ENCODE data around the gene RNF214.
"Not testable (repeated sequence)": the region's sequence is repeated elsewhere in the genome, so short reads cannot be mapped to it uniquely, and the experiment has no call there.

The RNF214 gene

DNA sequence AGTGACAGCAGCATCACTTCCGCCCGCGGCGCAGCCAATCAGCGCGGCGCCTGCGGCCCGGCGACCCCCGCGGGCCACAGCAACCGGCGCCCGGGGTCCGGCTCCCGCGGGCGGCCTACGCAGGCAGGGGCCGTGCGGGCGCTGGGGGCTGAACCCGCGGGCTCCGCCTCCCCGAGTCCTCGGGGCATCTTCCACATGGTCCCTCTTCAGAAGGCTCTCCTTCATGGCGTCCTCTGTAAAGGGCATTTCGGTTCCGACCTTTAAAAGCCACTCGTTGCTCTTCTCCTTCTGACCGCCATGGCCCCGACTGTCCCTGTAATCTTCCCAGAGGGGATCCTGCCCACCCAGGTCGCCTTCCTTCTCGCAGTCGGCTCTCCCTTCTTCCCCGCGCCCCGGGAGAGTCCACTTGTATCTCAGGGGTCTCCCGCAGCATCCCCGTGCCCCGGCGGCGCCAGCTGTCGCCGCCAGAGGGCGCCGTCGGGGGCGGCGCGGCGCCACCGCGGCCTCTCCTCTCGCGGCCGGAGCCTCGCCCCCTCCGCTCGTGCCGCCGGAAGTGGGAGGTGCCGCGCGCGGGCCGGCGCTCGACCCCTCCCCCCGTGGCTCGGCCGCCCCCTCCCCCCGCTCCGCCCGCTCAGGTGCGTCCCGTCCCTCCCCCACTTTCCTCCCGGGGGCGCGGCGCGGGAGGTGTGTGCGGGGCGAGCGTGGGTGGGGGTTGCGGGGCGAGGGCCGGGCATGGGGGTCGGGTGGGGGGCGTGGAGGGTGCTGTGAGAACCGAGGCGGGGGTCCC, at the start of gene RNF214:
Gene RNF214 (plus strand): TSS at position 580 of the 787 bp plus-strand sequence. CDS start 1,602 bp downstream, outside the sequence.
- peaks cover 37% of the 10 kb centered on the region for H3K36me3 ChIP-seq (ENCODE audit: control insufficient read depth, insufficient read depth, low read length)
- H3K9ac ChIP-seq (ENCODE audit: low read depth, low read length), result peak within 1 kb of the TSS; percentile 85
- H3K9me3 ChIP-seq (ENCODE audit: control insufficient read depth, insufficient read depth, low read length), result no peaks in the 10 kb centered on the region
- H3K4me3 ChIP-seq (ENCODE audit: low read depth, low read length), result peak within 1 kb of the TSS; percentile 100
- H3K4me1 ChIP-seq (ENCODE audit: control insufficient read depth, insufficient read depth, low read length), result peaks cover 11% of the 10 kb centered on the region
- no peaks in the 10 kb centered on the region for H3K27me3 ChIP-seq (ENCODE audit: control insufficient read depth, insufficient read depth, low read length)
- H3K27ac ChIP-seq (ENCODE audit: low read depth, low read length), result peak within 1 kb of the TSS; percentile 89

DNA sequence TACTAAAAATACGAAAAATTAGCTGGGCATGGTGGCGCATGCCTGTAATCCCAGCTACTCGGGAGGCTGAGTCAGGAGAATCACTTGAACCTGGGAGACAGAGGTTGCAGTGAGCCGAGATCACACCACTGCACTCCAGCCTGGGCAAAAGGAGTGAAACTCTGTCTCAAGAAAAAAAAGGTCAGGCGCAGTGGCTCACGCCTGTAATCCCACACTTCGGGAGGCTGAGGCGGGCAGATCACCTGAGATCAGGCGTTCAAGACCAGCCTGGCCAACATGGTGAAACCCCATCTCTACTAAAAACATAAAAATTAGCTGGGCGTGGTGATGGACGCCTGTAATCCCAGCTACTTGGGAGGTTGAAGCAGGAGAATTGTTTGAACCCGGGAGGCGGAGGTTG, 49.3 kb upstream of the RNF214 start:
- H3K4me3 ChIP-seq (ENCODE audit: low read depth, low read length); H3K9me3 ChIP-seq (ENCODE audit: control insufficient read depth, insufficient read depth, low read length); H3K27me3 ChIP-seq (ENCODE audit: control insufficient read depth, insufficient read depth, low read length); H3K27ac ChIP-seq (ENCODE audit: low read depth, low read length); H3K9ac ChIP-seq (ENCODE audit: low read depth, low read length): not testable (repeated sequence)
- peaks cover 12% of the 10 kb centered on the region for H3K36me3 ChIP-seq (ENCODE audit: control insufficient read depth, insufficient read depth, low read length)
- peaks cover 15% of the 10 kb centered on the region for H3K4me1 ChIP-seq (ENCODE audit: control insufficient read depth, insufficient read depth, low read length)

DNA sequence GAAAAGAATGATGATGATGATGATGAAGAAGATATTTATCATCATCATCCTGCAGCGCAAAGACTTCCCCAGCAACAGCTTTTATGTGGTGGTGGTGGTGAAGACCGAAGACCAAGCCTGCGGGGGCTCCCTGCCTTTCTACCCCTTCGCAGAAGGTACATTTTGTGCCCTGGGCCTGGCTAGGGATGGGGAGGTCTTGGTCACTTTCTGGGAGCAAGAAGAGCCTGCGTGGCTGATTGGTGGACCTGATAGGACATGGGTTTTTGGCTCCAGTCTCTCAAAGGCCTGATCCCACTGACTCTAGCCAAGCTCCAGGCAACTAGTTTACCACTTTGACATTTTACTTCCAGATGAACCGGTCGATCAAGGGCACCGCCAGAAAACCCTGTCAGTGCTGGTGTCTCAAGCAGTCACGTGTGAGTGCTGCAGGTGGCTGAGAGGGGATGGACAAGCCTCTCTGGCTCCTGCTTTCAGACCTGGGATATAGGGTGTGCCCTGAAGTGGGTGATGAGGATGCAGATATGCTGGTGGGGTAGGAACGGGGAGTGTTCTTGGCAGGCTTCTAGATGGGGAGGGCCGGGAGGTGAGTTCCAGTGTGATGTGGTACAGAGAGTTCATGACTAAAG, 48.6 kb upstream of the RNF214 start:
- H3K27ac ChIP-seq (ENCODE audit: low read depth, low read length), result no peak overlapping the region
- H3K4me1 ChIP-seq (ENCODE audit: control insufficient read depth, insufficient read depth, low read length), result peaks cover 13% of the 10 kb centered on the region
- peaks cover 16% of the 10 kb centered on the region for H3K36me3 ChIP-seq (ENCODE audit: control insufficient read depth, insufficient read depth, low read length)
- H3K4me3 ChIP-seq (ENCODE audit: low read depth, low read length), result no peak overlapping the region
- peaks cover 9% of the 10 kb centered on the region; the same call in 1 of the 2 replicates for H3K27me3 ChIP-seq (ENCODE audit: control insufficient read depth, insufficient read depth, low read length)
- no peaks in the 10 kb centered on the region for H3K9me3 ChIP-seq (ENCODE audit: control insufficient read depth, insufficient read depth, low read length)
- no peak overlapping the region for H3K9ac ChIP-seq (ENCODE audit: low read depth, low read length)

DNA sequence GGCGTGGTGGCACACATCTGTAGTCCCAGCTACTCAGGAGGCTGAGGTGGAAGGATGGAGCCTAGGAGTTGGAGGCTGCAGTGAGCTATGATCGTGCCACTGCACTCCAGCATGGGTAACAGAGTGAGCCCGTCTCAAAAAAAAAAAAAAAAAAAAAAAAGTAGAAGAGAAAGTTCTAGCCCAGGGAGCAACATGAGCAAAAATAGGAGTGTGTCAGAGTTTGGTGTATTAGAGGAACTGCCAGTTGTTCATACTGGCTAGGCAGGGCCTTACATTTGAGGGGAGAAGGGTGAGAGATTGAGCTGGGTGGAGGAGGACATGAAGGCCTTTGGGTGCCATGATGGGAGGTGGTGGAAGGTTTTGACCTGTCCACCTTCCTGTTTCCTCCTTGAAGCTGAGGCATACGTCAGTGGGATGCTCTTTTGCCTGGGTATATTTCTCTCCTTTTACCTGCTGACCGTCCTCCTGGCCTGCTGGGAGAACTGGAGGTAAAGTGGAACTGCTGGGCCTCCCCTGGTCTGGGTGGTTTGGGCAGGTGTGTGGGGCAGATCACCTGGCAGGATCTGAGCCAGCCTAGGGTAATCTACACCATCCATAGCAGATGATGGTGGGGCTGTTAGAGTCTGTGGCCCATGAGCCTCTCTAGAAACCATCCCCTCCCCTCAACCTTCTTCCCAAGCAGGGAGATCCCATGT, 46.6 kb upstream of the RNF214 start:
- H3K27me3 ChIP-seq (ENCODE audit: control insufficient read depth, insufficient read depth, low read length), result no peaks in the 10 kb centered on the region
- peaks cover 2% of the 10 kb centered on the region for H3K4me1 ChIP-seq (ENCODE audit: control insufficient read depth, insufficient read depth, low read length)
- no peak overlapping the region for H3K4me3 ChIP-seq (ENCODE audit: low read depth, low read length)
- no peak overlapping the region for H3K27ac ChIP-seq (ENCODE audit: low read depth, low read length)
- H3K36me3 ChIP-seq (ENCODE audit: control insufficient read depth, insufficient read depth, low read length), result peaks cover 27% of the 10 kb centered on the region
- H3K9ac ChIP-seq (ENCODE audit: low read depth, low read length), result no peak overlapping the region
- no peaks in the 10 kb centered on the region for H3K9me3 ChIP-seq (ENCODE audit: control insufficient read depth, insufficient read depth, low read length)

DNA sequence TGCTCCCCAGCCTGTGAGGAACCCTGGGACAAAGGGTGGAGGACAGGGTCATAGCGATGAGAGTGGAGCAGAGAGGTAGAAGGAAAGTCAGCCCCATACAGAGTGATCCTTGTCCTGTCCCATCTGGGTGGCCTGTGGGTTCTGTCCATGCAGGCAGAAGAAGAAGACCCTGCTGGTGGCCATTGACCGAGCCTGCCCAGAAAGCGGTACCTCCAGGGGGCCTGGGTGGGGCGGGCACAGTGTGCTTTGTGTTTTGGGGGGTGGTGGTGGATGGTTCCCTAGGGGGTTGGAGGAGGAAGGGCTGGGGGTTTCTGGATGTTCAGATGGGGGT, 46.1 kb upstream of the RNF214 start:
- Histone ChIP-seq H3K9me3 (ENCODE audit: control insufficient read depth, insufficient read depth, low read length) (no peaks in the 10 kb centered on the region), H3K9ac (ENCODE audit: low read depth, low read length) (no peak overlapping the region), H3K4me1 (ENCODE audit: control insufficient read depth, insufficient read depth, low read length) (no peaks in the 10 kb centered on the region), H3K4me3 (ENCODE audit: low read depth, low read length) (no peak overlapping the region), H3K27me3 (ENCODE audit: control insufficient read depth, insufficient read depth, low read length) (no peaks in the 10 kb centered on the region), H3K27ac (ENCODE audit: low read depth, low read length) (no peak overlapping the region), H3K36me3 (ENCODE audit: control insufficient read depth, insufficient read depth, low read length) (peaks cover 27% of the 10 kb centered on the region)

DNA sequence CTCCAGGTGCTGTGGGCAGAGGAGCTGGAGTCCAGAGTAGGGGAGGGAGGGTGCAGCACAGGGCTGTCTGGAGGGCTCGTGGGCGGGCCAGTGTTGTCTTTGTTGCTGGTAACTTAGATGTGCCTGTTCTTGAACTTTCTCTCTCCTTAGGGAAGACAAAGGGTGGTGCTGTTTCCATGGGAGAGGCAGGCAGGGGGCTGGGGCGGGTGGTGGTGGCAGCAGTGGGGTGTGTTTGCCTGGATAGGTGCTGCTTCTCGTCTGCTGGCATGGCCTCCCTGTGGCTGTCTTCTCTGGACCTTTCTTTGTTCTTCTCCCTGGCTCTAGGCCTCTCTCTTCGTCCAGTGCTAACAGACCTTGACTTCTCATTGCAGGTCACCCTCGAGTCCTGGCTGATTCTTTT, 45.5 kb upstream of the RNF214 start:
- no peak overlapping the region for H3K4me3 ChIP-seq (ENCODE audit: low read depth, low read length)
- peaks cover 27% of the 10 kb centered on the region for H3K36me3 ChIP-seq (ENCODE audit: control insufficient read depth, insufficient read depth, low read length)
- H3K27ac ChIP-seq (ENCODE audit: low read depth, low read length), result no peak overlapping the region
- H3K4me1 ChIP-seq (ENCODE audit: control insufficient read depth, insufficient read depth, low read length), result no peaks in the 10 kb centered on the region
- no peaks in the 10 kb centered on the region for H3K27me3 ChIP-seq (ENCODE audit: control insufficient read depth, insufficient read depth, low read length)
- H3K9ac ChIP-seq (ENCODE audit: low read depth, low read length), result no peak overlapping the region
- H3K9me3 ChIP-seq (ENCODE audit: control insufficient read depth, insufficient read depth, low read length), result no peaks in the 10 kb centered on the region

DNA sequence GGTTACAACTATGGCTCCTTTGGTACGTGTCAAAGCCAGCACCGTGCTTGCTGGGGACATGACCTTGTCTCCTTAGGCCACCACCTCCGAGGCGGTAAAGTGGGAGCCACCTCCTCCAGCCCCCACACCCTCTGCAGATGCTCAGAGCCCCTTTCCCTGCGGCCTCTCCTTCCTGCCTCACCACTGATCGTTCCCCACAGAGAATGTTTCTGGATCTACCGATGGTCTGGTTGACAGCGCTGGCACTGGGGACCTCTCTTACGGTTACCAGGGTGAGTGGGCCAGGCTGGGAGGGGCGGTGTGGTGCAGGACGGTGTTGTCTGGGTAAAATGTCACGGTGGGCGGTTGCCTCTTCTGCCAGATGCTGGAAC, 45.1 kb upstream of the RNF214 start:
- Histone ChIP-seq H3K27ac (ENCODE audit: low read depth, low read length) (no peak overlapping the region), H3K4me1 (ENCODE audit: control insufficient read depth, insufficient read depth, low read length) (no peaks in the 10 kb centered on the region)

DNA sequence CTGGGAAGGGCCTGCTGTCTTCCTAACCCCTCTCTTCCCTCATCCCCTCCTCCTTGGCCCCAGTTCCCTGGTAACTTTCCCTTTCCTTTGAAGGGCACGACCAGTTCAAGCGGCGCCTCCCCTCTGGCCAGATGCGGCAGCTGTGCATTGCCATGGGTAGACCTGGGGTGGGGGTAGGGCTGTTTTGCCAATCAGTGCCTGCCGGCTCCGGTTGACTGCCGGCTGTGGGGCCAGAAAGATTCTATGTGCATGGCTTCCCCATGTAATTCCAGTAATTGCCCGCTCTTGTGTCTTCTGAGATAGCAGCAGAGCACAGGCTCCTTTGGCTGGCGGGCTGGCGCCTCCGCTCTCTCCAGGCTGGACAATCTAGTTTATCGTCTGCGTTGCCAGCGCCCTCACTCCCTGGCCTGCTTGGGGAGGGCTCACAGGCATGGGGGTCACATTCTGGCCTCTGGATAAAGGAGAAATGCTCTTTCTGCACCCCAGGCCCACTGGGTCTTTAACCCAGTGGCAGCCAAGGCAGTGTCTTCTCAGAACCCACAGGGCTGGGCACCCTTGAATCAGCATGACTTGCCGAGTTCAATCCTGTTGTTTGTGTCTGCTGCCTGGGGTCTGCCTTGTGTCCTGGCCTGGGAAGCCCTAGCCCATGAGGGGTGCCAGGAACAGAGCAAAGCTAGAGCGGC, 44.5 kb upstream of the RNF214 start:
- H3K9ac ChIP-seq (ENCODE audit: low read depth, low read length), result no peak overlapping the region
- H3K27me3 ChIP-seq (ENCODE audit: control insufficient read depth, insufficient read depth, low read length), result no peaks in the 10 kb centered on the region
- H3K9me3 ChIP-seq (ENCODE audit: control insufficient read depth, insufficient read depth, low read length), result no peaks in the 10 kb centered on the region
- H3K4me1 ChIP-seq (ENCODE audit: control insufficient read depth, insufficient read depth, low read length), result no peaks in the 10 kb centered on the region
- H3K27ac ChIP-seq (ENCODE audit: low read depth, low read length), result no peak overlapping the region
- no peak overlapping the region for H3K4me3 ChIP-seq (ENCODE audit: low read depth, low read length)
- H3K36me3 ChIP-seq (ENCODE audit: control insufficient read depth, insufficient read depth, low read length), result peaks cover 24% of the 10 kb centered on the region

More for the DNA sequence above, 45.1 kb upstream of the RNF214 start:
- no peaks in the 10 kb centered on the region for H3K27me3 ChIP-seq (ENCODE audit: control insufficient read depth, insufficient read depth, low read length)
- no peaks in the 10 kb centered on the region for H3K9me3 ChIP-seq (ENCODE audit: control insufficient read depth, insufficient read depth, low read length)
- peaks cover 26% of the 10 kb centered on the region for H3K36me3 ChIP-seq (ENCODE audit: control insufficient read depth, insufficient read depth, low read length)
- no peak overlapping the region for H3K9ac ChIP-seq (ENCODE audit: low read depth, low read length)
- H3K4me3 ChIP-seq (ENCODE audit: low read depth, low read length), result no peak overlapping the region

DNA sequence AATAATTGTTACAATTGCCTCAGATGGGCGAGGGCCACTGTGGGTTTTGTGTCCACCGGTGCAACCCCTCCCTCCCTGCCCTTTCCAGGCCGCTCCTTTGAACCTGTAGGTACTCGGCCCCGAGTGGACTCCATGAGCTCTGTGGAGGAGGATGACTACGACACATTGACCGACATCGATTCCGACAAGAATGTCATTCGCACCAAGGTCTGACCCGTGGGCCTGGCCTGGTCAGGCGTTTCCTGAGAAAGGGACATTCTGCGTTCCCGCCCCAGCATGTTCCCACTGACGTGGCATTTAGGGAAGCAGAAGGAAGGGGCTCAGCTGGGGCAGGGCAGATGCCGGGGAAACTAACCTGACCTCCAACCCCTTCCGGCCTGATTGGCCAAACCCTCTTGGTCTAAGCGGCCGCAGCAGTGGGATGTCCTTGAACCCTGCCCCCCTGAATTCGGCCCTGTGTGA, 43.8 kb upstream of the RNF214 start:
- Histone ChIP-seq H3K9me3 (ENCODE audit: control insufficient read depth, insufficient read depth, low read length) (no peaks in the 10 kb centered on the region), H3K9ac (ENCODE audit: low read depth, low read length) (no peak overlapping the region), H3K36me3 (ENCODE audit: control insufficient read depth, insufficient read depth, low read length) (peaks cover 26% of the 10 kb centered on the region), H3K27me3 (ENCODE audit: control insufficient read depth, insufficient read depth, low read length) (no peaks in the 10 kb centered on the region), H3K27ac (ENCODE audit: low read depth, low read length) (no peak overlapping the region), H3K4me3 (ENCODE audit: low read depth, low read length) (no peak overlapping the region), H3K4me1 (ENCODE audit: control insufficient read depth, insufficient read depth, low read length) (no peaks in the 10 kb centered on the region)

DNA sequence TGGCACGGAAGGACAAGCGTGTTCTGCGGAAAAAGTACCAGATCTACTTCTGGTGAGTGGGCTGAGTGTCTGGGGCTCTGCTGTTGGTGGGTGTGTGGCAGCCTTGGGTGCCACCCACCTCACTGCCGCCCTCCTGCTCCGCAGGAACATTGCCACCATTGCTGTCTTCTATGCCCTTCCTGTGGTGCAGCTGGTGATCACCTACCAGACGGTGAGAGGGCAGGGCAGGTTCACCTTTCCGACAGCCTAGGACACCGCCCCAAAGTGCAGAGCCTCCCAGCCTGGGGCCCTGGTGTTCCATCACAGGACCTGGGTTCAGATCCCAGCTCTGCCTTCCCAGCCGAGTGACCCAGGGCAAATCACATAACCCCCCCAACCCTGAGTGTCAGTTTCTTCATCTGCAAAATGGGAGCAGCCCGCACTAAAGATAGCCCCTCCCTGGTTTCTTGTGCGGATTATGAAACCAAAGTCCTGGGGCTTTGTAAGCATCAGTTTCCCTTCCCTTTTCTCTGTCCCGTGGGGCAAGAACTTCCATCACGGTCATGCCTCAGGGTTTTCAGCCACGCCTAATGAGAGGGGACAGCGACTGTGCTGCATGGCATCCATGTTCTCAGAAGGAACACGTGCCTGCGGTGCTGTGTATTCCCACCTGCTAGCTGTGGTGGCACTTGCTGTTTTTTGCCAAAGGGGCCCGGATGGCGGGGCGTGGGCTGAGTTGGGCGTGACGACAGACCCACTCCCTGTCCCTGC, 43.1 kb upstream of the RNF214 start:
- Histone ChIP-seq H3K27me3 (ENCODE audit: control insufficient read depth, insufficient read depth, low read length) (no peaks in the 10 kb centered on the region), H3K9ac (ENCODE audit: low read depth, low read length) (no peak overlapping the region), H3K36me3 (ENCODE audit: control insufficient read depth, insufficient read depth, low read length) (peaks cover 22% of the 10 kb centered on the region), H3K4me3 (ENCODE audit: low read depth, low read length) (no peak overlapping the region), H3K27ac (ENCODE audit: low read depth, low read length) (no peak overlapping the region), H3K9me3 (ENCODE audit: control insufficient read depth, insufficient read depth, low read length) (no peaks in the 10 kb centered on the region), H3K4me1 (ENCODE audit: control insufficient read depth, insufficient read depth, low read length) (no peaks in the 10 kb centered on the region)
